GM19351 (cell line): ENCODE measurements around the gene RIPPLY3.
"Not testable (repeated sequence)": the region's sequence is repeated elsewhere in the genome, so short reads cannot be mapped to it uniquely, and the experiment has no call there.

Source experiments
- ATAC-seq: cut with Tn5 transposase; IDR thresholded peaks from one replicate; pipeline ENCODE4 v1.9.1; 2021; ENCODE audit warnings: mild to moderate bottlenecking, moderate library complexity; ENCODE audit not compliant: unreplicated experiment

The RIPPLY3 gene

DNA sequence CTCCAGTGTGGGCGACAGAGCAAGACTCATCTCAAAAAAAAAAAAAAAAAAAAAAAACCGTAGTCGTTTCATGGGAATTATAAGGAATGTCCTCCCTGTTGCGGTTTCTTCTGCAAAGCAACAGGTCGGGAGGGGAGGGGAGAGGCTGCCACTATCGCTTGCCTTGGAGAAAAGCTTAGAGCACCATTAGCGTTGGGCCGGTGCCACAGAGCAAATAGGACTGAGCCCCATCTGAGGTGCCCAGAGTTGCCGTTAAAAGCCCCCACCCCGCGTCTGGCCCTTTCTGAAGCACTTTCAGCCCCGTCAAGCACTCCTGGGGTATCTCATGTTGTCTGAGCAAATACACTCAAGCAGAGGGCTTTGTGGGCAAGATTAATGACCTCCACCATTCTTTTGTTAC is 2.2 kb downstream of the RIPPLY3 start:
- no peak for ATAC-seq

DNA sequence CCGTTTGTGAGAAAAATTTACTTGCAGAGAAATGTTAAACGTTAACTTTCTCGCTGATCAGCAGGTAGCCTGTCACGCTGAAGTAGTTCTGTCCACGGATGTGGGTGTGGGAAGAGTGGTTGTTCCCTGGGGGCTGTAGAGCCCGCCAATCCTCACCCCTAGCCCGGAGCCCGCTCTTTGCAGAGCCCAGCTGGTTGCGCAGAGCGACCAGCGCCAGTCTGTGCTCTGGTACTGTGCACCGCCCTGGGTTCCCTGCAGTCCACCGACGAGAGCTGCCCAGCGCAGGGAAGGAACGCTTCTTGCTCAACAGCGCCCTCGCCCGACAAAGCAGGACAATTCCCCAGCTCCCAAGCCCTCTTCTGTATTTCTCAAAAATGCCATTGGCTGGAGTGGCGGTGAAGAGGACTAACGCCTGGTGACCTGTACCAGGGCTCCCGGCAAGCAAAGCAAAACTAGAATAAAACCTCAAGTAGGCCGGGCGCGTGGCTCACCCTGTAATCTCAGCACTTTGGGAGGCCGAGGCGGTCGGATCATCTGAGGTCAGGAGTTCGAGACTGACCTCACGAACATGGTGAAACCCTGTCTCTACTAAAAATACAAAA is 3.3 kb downstream of the RIPPLY3 start:
- ATAC-seq = peak; percentile 91

DNA sequence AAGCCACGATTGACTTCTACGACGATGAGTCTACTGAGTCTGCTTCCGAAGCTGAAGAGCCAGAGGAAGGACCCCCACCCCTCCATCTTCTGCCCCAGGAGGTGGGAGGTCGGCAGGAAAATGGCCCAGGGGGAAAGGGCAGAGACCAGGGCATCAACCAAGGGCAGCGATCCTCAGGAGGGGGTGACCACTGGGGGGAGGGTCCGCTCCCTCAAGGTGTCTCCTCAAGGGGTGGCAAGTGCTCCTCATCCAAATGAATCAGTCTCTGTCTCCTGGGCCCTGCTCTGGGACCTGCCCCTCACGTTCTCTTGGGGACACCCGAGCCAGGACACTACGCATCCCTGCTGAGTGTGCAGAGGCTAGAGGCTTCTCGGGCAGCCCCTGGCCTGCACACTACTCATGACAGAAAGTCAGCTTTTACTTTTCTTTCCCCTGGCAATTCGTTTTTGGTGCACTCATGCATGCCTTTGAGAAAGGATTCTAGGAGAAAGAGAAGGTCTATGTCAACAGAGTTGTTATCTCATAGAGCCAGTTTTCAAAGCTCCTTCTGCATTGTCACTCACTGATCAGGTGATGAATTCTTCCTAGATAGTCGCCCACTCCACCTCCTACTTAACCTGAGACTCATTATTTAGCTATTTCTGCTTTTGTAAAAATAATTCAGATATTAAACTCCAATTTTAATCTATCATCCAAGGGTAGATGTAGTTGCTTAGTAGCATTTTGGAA is 11.6 kb downstream of the RIPPLY3 start:
- no peak for ATAC-seq

GRCh38 chr21:37026499-37026898 is 20.0 kb downstream of the RIPPLY3 start:
- no peak for ATAC-seq

DNA sequence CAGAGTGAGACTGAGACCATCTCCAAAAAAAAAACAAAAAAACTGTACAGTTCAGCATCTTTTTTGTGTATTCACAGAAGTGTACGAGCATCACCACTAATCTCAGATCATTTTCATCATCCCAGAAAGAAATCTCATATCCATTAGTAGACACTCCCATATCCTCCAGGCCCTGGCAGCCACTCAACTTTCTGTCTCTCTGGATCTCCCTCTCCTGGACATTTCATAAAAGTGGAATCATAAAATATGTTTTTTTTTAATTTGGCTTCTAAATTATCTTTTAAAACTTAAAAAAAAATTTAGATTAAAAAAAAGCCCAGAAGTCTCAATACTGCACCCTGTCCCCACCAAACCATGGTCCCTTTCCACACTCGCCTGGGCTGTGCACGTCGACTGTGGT is 22.1 kb downstream of the RIPPLY3 start:
- no peak for ATAC-seq

- no peak for ATAC-seq
These were observed 24.4 kb downstream of the RIPPLY3 start for GRCh38 chr21:37030864-37031263.

DNA sequence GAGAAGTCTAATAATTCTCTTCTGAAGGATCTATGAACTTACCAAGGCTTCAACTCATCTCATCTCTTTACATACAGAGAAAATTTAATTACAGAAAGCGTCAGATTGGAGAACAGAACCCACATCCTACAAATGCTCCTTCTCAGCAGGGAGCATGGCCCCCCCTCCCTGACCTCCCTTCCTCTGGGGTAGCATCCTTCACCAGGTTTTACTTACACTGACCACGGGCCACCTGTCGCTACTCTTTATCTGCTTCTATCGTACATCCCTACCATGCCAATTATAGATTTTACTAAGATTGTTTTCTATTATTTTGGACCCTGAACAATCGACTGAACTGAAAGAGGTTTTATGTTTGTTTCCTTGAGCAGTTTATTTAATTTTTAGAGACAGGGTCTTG is 25.8 kb downstream of the RIPPLY3 start:
- ATAC-seq = no peak

DNA sequence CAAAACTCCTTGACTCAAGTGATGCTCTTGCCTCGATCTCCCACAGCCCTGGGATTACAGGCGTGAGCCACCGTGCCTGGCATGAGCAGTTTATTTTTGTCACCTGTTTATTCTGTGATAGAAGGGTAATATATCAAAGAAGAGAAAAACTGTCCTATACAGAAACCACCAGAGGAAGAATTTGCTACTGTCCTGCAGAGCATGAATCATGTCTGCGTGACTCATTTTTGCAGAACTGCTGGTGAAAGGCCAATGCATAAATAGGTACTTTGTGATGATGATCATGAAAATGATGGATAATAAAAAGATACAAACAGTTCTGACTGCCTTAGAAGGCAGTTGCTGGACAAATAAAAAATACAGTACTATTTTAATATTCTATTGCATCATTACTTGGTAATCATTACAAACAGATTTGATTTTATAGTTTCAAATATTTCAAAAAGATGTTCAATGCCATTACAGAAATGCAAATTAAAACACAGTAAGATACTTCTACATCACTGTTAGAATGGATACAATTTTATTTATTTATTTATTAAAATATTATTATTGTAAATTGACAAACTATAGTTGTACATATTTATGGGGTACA is 26.5 kb downstream of the RIPPLY3 start:
- no peak for ATAC-seq

- ATAC-seq = not testable (repeated sequence)
These were observed 27.9 kb downstream of the RIPPLY3 start for GRCh38 chr21:37034394-37034793.

- no peak for ATAC-seq
These were observed 29.7 kb downstream of the RIPPLY3 start for GRCh38 chr21:37036177-37036576.

- no peak for ATAC-seq
These were observed 33.0 kb downstream of the RIPPLY3 start for GRCh38 chr21:37039411-37040075.

GRCh38 chr21:37040212-37040611 is 33.7 kb downstream of the RIPPLY3 start:
- ATAC-seq = no peak

DNA sequence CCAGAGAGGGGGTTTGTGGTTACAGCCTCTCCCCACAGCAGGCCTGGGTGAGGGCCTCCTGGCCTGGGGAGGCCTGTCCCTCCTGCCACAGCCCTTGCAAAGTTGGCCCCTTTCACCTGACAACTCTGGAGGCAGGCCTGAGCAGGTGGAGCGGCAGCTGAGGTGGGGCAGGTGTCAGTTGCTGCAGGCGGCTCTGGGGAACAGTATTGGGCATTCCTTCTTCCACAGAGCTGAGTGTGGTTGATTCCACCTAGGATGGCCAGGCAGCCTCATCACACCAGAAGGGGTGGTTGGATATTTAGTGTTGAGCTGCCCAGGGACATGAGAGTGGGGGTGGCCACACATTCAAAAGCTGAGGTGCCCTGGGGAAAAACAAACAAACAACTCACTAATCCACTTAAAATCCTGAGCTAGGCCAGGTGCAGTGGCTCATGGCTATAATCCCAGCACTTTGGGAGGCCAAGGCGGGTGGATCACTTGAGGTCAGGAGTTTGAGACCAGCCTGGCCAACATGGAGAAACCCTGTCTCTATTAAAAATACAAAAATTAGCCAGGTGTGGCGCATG is 35.3 kb downstream of the RIPPLY3 start:
- no peak for ATAC-seq

GRCh38 chr21:37043818-37044217 is 37.3 kb downstream of the RIPPLY3 start:
- ATAC-seq = no peak

DNA sequence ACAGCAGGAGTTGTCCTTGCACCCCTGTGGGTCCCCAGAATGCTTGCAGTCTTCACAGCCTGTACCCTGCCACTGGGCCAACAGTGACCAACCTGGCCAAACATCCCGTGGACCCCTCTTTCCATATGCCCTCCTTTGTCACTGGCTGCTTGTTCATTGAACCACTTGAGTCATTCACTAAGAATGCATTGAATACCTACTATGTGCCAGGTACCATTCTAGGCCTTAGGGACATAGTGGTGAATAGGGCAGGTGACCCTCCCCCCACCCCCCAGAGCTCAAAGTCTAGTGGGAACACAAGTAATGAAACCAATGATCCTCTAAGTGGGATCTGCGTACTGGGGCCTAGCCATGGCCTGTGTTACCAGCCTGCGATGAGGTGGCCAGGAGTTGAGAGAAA is 38.1 kb downstream of the RIPPLY3 start:
- ATAC-seq = no peak

DNA sequence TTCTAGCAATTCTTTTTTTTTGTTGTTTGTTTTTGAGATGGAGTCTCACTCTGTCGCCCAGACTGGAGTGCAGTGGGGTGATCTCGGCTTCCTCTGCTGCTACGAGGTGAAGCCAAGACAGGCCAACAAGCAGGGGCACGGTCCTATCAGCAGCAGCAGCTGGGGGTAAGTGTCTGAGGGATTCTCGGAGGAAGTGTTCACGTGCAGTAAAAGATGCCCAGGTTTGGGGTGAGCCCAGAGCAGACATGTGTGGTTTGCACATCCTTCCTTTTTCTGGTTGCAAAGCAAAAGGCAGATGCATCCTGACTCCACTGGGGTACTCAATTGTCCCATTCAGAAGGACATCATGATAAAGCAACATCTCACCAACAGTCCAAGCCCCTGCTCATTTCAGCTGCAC is 38.6 kb downstream of the RIPPLY3 start:
- ATAC-seq = no peak

- no peak for ATAC-seq
These were observed 39.1 kb downstream of the RIPPLY3 start for GRCh38 chr21:37045556-37045955.

GRCh38 chr21:37047079-37047478 is 40.6 kb downstream of the RIPPLY3 start:
- ATAC-seq = no peak

GRCh38 chr21:37049741-37050140 is 43.2 kb downstream of the RIPPLY3 start:
- ATAC-seq = not testable (repeated sequence)

- no peak for ATAC-seq
These were observed 48.9 kb downstream of the RIPPLY3 start for GRCh38 chr21:37055271-37055855.

GRCh38 chr21:37057614-37058013 is 51.1 kb downstream of the RIPPLY3 start:
- no peak for ATAC-seq
